Endothelial cell of umbilical vein (primary cell): ENCODE measurements around the gene TUFT1. TPM values are rescaled to one million over a fixed set of nuclear protein-coding genes. Genes with fewer than 3 reads are reported as not detected.
"Not testable (repeated sequence)": the region's sequence is repeated elsewhere in the genome, so short reads cannot be mapped to it uniquely, and the experiment has no call there.

Experiments used
- BruUV-seq: library from RNA; stranded (reverse); fragments of 400-500 nt; replicated peaks from 2 replicates; lab custom pipeline; 2021; lab: Mats Ljungman, UMichigan
- CTCF ChIA-PET: fragments of 300-600, 350-600 bp; sonication (Branson Sonifier 250); formaldehyde crosslinking; loops from one replicate; lab custom pipeline; 2021; ENCODE audit warnings: antibody characterized with exemption, inconsistent platforms; lab: Charles Lee
- POLR2A ChIA-PET: fragments of 300-600, 350-600 bp; sonication (Branson Sonifier 250); formaldehyde crosslinking; loops from one replicate; lab custom pipeline; 2021; ENCODE audit warnings: antibody characterized with exemption, inconsistent platforms; lab: Charles Lee
- DNase-seq: peaks from one replicate; pipeline ENCODE4 v3.0.0-alpha.2; 2011; ENCODE audit warnings: low read depth, low spot score
- FAIRE-seq: peaks from 2 replicates; lab custom pipeline; 2011; peaks lifted over from hg19 to GRCh38; lab: Jason Lieb, UNC
- H2AFZ ChIP-seq: 2 replicates; pipeline ENCODE4 v1.6.0; 2012; ENCODE audit warnings: low read depth, low read length, control low read depth, inconsistent platforms
- H3K27ac ChIP-seq: 2 replicates; pipeline ENCODE4 v1.5.1; 2011; ENCODE audit warnings: low read depth, mild to moderate bottlenecking, control low read depth, low read length, moderate library complexity; ENCODE audit not compliant: insufficient read depth
- H3K27me3 ChIP-seq, 2 experiments: 2 replicates each; pipeline versions ENCODE4 v1.6.0 to v1.6.1; 2011; ENCODE audit warnings: low read length in 2 of 2, mixed read lengths in 1 of 2; ENCODE audit not compliant: control insufficient read depth in 2 of 2, insufficient read depth in 2 of 2
- H3K36me3 ChIP-seq, 2 experiments: 2 replicates in 1 of 2; 3 replicates in 1 of 2; pipeline ENCODE4 v1.5.1; 2011; ENCODE audit warnings: low read length in 2 of 2, mild to moderate bottlenecking in 1 of 2, moderate library complexity in 1 of 2; ENCODE audit not compliant: control insufficient read depth in 2 of 2, insufficient read depth in 2 of 2; ENCODE audit errors: extremely low read depth in 1 of 2
- H3K4me1 ChIP-seq: 3 replicates; pipeline ENCODE4 v1.5.1; 2011; ENCODE audit warnings: mild to moderate bottlenecking, low read length; ENCODE audit not compliant: control insufficient read depth, insufficient read depth; ENCODE audit errors: extremely low read depth
- H3K4me2 ChIP-seq: 2 replicates; pipeline ENCODE4 v1.6.1; 2011; ENCODE audit warnings: low read length, control low read depth, mixed read lengths; ENCODE audit not compliant: insufficient read depth
- H3K4me3 ChIP-seq, 3 experiments: fragments of 200-600 bp in 1 of 3; sonication (generic), shearing (Covaris generic) in 1 of 3; replicated peaks in 1 of 3; 2 replicates each; pipeline ENCODE4 v1.5.1; 2011 to 2016; ENCODE audit warnings: control low read depth in 3 of 3, low read length in 3 of 3, mild to moderate bottlenecking in 2 of 3, inconsistent platforms in 1 of 3, low read depth in 1 of 3, moderate library complexity in 1 of 3; ENCODE audit not compliant: insufficient read depth in 1 of 3
- H3K79me2 ChIP-seq: 2 replicates; pipeline ENCODE4 v1.6.0; 2012; ENCODE audit warnings: low read length, inconsistent platforms; ENCODE audit not compliant: control insufficient read depth, insufficient read depth
- H3K9ac ChIP-seq: replicated peaks from 2 replicates; pipeline ENCODE3; 2011; ENCODE audit warnings: low read length, control low read depth; ENCODE audit not compliant: insufficient read depth; ENCODE audit errors: extremely low read depth
- H3K9me1 ChIP-seq: replicated peaks from 3 replicates; pipeline ENCODE4 v1.6.0; 2011; ENCODE audit warnings: mild to moderate bottlenecking, low read length; ENCODE audit not compliant: control insufficient read depth, insufficient read depth; ENCODE audit errors: extremely low read depth
- H3K9me3 ChIP-seq: replicated peaks from 2 replicates; pipeline ENCODE4 v1.5.1; 2012; ENCODE audit warnings: low read length, inconsistent platforms; ENCODE audit not compliant: control insufficient read depth, insufficient read depth
- H4K20me1 ChIP-seq: replicated peaks from 2 replicates; pipeline ENCODE3; 2011; ENCODE audit warnings: mild to moderate bottlenecking, low read length; ENCODE audit not compliant: control insufficient read depth, insufficient read depth; ENCODE audit errors: extremely low read depth
- EZH2 ChIP-seq: IDR thresholded peaks from 2 replicates; pipeline ENCODE4 v1.6.1; 2012; ENCODE audit warnings: borderline replicate concordance, low read depth, mild to moderate bottlenecking, moderate library complexity, low read length, inconsistent platforms; ENCODE audit not compliant: severe bottlenecking
- FOS ChIP-seq: IDR thresholded peaks from 2 replicates; pipeline ENCODE4 v1.6.1; 2011; ENCODE audit warnings: mild to moderate bottlenecking, low read length, moderate library complexity, borderline replicate concordance; ENCODE audit not compliant: insufficient read depth
- GATA2 ChIP-seq: IDR thresholded peaks from 2 replicates; pipeline ENCODE4 v1.7.0; 2011; ENCODE audit warnings: low read depth, mild to moderate bottlenecking, moderate library complexity, mixed read lengths, low read length; ENCODE audit not compliant: insufficient read length, insufficient read depth
- JUN ChIP-seq: IDR thresholded peaks from 2 replicates; pipeline ENCODE4 v1.6.1; 2011; ENCODE audit warnings: borderline replicate concordance, low read depth; ENCODE audit not compliant: insufficient read length, insufficient read depth
- MYC ChIP-seq: IDR thresholded peaks from one replicate; pipeline ENCODE4 v1.6.1; 2011; ENCODE audit warnings: mild to moderate bottlenecking, low read depth, low read length
- POLR2A ChIP-seq: IDR thresholded peaks from 2 replicates; pipeline ENCODE4 v1.6.1; 2012; ENCODE audit warnings: low read depth, mild to moderate bottlenecking, control low read depth, low read length
- POLR2AphosphoS5 ChIP-seq: IDR thresholded peaks from 2 replicates; pipeline ENCODE4 v1.6.1; 2012; ENCODE audit warnings: low read depth, mild to moderate bottlenecking, control low read depth, low read length, moderate library complexity; ENCODE audit not compliant: insufficient read depth
- dilution Hi-C: fragments of 300-500 bp; cut with MboI; formaldehyde crosslinking; loops from one replicate; pipeline ENCODE4 v1.15.0; 2019; ENCODE audit warnings: low sequenced_read_pairs; ENCODE audit not compliant: extremely low pct_ligation_motif_present
- intact Hi-C: fragments of 100-400 bp; cut with micrococcal nuclease; formaldehyde crosslinking; loops from one replicate; pipeline ENCODE4 v1.10.0; 2022
- polyA plus RNA-seq, 4 experiments: library from polyadenylated mRNA; depleted of rRNA in 3 of 4; stranded (reverse) in 3 of 4; unstranded in 1 of 4; fragments of >200 nt; gene quantifications; 2 replicates each; pipeline versions ENCODE4 v1.2.1 to v1.2.3, GENCODE V29; 2011 to 2012; ENCODE audit warnings: missing spikeins in 1 of 4
- total RNA-seq: library from RNA; stranded (reverse); gene quantifications from 2 replicates; pipeline ENCODE4 v1.2.3, GENCODE V29; 2021
- TF ChIP-seq, protein P1 (sequence below): IDR thresholded peaks from 2 replicates; pipeline ENCODE4 v1.6.1; 2011; ENCODE audit not compliant: insufficient read depth, insufficient read length
- TF ChIP-seq, protein P2 (sequence below), 2 donors: IDR thresholded peaks; 1 replicate in 1 of 2; 2 replicates in 1 of 2; pipeline ENCODE4 v1.5.1; 2011; ENCODE audit warnings: low read length in 2 of 2, mild to moderate bottlenecking in 2 of 2, moderate library complexity in 2 of 2, control low read depth in 1 of 2, inconsistent platforms in 1 of 2, low read depth in 1 of 2; ENCODE audit not compliant: insufficient read depth in 1 of 2; ENCODE audit errors: extremely low read depth in 1 of 2

Gene TUFT1
- total and polyA plus RNA-seq, 2 donors (not counting 3 experiments of a cell fraction or from before 2014, with no cell fraction given): 4.3 to 5.1 TPM

DNA sequence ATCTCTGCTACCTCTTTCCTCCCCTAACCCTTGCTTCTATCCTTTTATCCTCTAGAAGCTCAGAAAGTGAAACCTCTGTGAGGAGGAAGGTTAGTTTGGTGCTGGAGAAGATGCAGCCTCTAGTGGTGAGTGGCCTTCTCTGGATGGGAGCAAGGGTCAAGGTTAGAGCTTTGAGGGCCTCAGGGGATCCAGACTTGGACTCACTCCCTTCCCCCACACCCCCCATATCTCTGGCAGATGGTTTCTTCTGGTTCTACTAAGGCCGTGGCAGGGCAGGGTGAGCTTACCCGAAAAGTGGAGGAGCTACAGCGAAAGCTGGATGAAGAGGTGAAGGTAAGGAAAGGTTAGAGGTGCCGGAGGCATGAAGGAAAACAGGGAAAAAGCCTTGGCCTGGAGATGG, 19.8 kb upstream of the TUFT1 start:
- POLR2A ChIA-PET: no interaction called here
- Histone ChIP-seq H4K20me1 (no peaks in the 10 kb centered on the region), H3K9me3 (no peaks in the 10 kb centered on the region), H3K4me1 (no peaks in the 10 kb centered on the region), H3K27ac (no peak overlapping the region), H2AFZ (no peak overlapping the region), H3K4me3 (no peak overlapping the region), H3K27me3 (no peaks in the 10 kb centered on the region), H3K4me2 (no peak overlapping the region), H3K36me3 (no peaks in the 10 kb centered on the region), H3K9me1 (no peaks in the 10 kb centered on the region), H3K9ac (no peak overlapping the region), H3K79me2 (no peaks in the 10 kb centered on the region)
- no peak for FAIRE-seq
- CTCF ChIA-PET: interaction anchor here (0.9 to 1.4 kb wide), 3 partner anchors 9 to 41 kb away, joined by 3 to 5 read pairs (median 3); partner anchors contain the start of gene CGN
- intact Hi-C loops: no loop called here
- DNase-seq: no peak
- TF ChIP-seq, protein P1, sequence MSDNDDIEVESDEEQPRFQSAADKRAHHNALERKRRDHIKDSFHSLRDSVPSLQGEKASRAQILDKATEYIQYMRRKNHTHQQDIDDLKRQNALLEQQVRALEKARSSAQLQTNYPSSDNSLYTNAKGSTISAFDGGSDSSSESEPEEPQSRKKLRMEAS: no peak
- TF ChIP-seq EZH2 (no peak), GATA2 (no peak), POLR2A (no peak), JUN (no peak), MYC (no peak), FOS (no peak), POLR2AphosphoS5 (no peak)
- TF ChIP-seq, protein P2, sequence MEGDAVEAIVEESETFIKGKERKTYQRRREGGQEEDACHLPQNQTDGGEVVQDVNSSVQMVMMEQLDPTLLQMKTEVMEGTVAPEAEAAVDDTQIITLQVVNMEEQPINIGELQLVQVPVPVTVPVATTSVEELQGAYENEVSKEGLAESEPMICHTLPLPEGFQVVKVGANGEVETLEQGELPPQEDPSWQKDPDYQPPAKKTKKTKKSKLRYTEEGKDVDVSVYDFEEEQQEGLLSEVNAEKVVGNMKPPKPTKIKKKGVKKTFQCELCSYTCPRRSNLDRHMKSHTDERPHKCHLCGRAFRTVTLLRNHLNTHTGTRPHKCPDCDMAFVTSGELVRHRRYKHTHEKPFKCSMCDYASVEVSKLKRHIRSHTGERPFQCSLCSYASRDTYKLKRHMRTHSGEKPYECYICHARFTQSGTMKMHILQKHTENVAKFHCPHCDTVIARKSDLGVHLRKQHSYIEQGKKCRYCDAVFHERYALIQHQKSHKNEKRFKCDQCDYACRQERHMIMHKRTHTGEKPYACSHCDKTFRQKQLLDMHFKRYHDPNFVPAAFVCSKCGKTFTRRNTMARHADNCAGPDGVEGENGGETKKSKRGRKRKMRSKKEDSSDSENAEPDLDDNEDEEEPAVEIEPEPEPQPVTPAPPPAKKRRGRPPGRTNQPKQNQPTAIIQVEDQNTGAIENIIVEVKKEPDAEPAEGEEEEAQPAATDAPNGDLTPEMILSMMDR (IDR thresholded peaks at IDR 0.05; ENCODE audit: extremely low read depth in 1 of 2, insufficient read depth in 1 of 2, low read depth in 1 of 2, low read length in 2 of 2): no peak
- BruUV-seq: no TSS peak
- dilution Hi-C loops: no loop called here

DNA sequence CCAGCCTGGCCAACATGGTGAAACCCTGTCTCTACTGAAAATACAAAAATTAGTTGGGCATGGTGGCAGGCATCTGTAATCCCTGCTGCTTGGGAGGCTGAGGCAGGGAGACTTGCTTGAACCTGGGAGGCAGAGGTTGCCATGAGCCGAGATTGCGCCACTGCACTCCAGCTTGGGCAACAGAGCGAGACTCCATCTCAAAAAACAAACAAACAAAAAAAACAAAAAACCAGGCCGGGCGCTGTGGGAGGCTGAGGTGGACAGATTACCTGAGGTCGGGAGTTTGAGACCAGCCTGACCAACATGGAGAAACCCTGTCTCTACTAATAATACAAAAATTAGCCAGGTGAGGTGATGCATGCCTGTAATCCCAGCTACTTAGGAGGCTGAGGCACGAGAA, 17.7 kb upstream of the TUFT1 start:
- H3K27me3 ChIP-seq, H3K79me2 ChIP-seq, intact Hi-C loops, BruUV-seq, H3K9me1 ChIP-seq, POLR2A ChIA-PET, H3K36me3 ChIP-seq, H3K27ac ChIP-seq, FAIRE-seq, H3K4me3 ChIP-seq, H2AFZ ChIP-seq, DNase-seq, H4K20me1 ChIP-seq, H3K4me1 ChIP-seq, H3K4me2 ChIP-seq, H3K9me3 ChIP-seq, H3K9ac ChIP-seq, dilution Hi-C loops: not testable (repeated sequence)
- CTCF ChIA-PET: interaction anchor here (0.7 to 2.5 kb wide), 5 partner anchors 11 to 234 kb away, joined by 3 to 10 read pairs (median 3); partner anchors contain the start of gene CGN
